Trophoblast cell (in vitro differentiated cells and primary cell): ENCODE data around the gene MBD3.

ENCODE experiments used
- DNase-seq, 2 donors: peaks; one replicate each; pipeline ENCODE4 v3.0.0-alpha.2; 2016
- H2AFZ ChIP-seq: 2 replicates; pipeline ENCODE4 v1.6.1; 2013; ENCODE audit warnings: low read length, moderate library complexity, mild to moderate bottlenecking; ENCODE audit not compliant: insufficient read depth, poor library complexity
- H2AK5ac ChIP-seq: 2 replicates; pipeline ENCODE4 v1.6.1; 2013; ENCODE audit warnings: mild to moderate bottlenecking, low read length
- H2BK120ac ChIP-seq: 2 replicates; pipeline ENCODE4 v1.6.1; 2013; ENCODE audit warnings: low read length, mild to moderate bottlenecking, moderate library complexity; ENCODE audit not compliant: insufficient read depth, poor library complexity
- H2BK12ac ChIP-seq: 2 replicates; pipeline ENCODE4 v1.6.1; 2013; ENCODE audit warnings: mild to moderate bottlenecking, low read length, moderate library complexity
- H2BK5ac ChIP-seq: 2 replicates; pipeline ENCODE4 v1.6.1; 2013; ENCODE audit warnings: low read length, low read depth, moderate library complexity, mild to moderate bottlenecking; ENCODE audit not compliant: poor library complexity
- H3K14ac ChIP-seq: 2 replicates; pipeline ENCODE4 v1.6.1; 2013; ENCODE audit warnings: mild to moderate bottlenecking, low read length
- H3K18ac ChIP-seq: 2 replicates; pipeline ENCODE4 v1.6.1; 2013; ENCODE audit warnings: mild to moderate bottlenecking, low read length
- H3K23ac ChIP-seq: 2 replicates; pipeline ENCODE4 v1.6.1; 2013; ENCODE audit warnings: low read length
- H3K27ac ChIP-seq: 2 replicates; pipeline ENCODE4 v1.5.1; 2013; ENCODE audit warnings: low read depth, mild to moderate bottlenecking, inconsistent platforms, low read length, moderate library complexity
- H3K27me3 ChIP-seq: 2 replicates; pipeline ENCODE4 v1.6.1; 2013; ENCODE audit warnings: inconsistent platforms, mild to moderate bottlenecking, low read length, moderate library complexity; ENCODE audit not compliant: insufficient read depth
- H3K36me3 ChIP-seq, 2 experiments: 1 replicate in 1 of 2; 2 replicates in 1 of 2; pipeline ENCODE4 v1.6.1; 2013; ENCODE audit warnings: low read length in 2 of 2, mild to moderate bottlenecking in 2 of 2, moderate library complexity in 1 of 2; ENCODE audit not compliant: insufficient read depth in 2 of 2, control insufficient read depth in 1 of 2
- H3K4ac ChIP-seq: 2 replicates; pipeline ENCODE4 v1.6.1; 2013; ENCODE audit warnings: low read depth, mild to moderate bottlenecking, low read length, moderate library complexity
- H3K4me1 ChIP-seq, 2 experiments: 1 replicate in 1 of 2; 2 replicates in 1 of 2; pipeline ENCODE4 v1.6.1; 2013; ENCODE audit warnings: low read length in 2 of 2, mild to moderate bottlenecking in 2 of 2, moderate library complexity in 1 of 2; ENCODE audit not compliant: insufficient read depth in 2 of 2, control insufficient read depth in 1 of 2
- H3K4me2 ChIP-seq: 2 replicates; pipeline ENCODE4 v1.6.1; 2013; ENCODE audit warnings: inconsistent platforms, mild to moderate bottlenecking, low read length, moderate library complexity
- H3K4me3 ChIP-seq: 2 replicates; pipeline ENCODE4 v1.5.1; 2013; ENCODE audit warnings: mild to moderate bottlenecking, low read depth, low read length, inconsistent platforms
- H3K79me1 ChIP-seq: one replicate; pipeline ENCODE4 v1.6.1; 2013; ENCODE audit warnings: low read length
- H3K79me2 ChIP-seq: 2 replicates; pipeline ENCODE4 v1.6.1; 2013; ENCODE audit warnings: low read length, mild to moderate bottlenecking; ENCODE audit not compliant: control insufficient read depth, insufficient read depth, poor library complexity
- H3K9ac ChIP-seq: 2 replicates; pipeline ENCODE4 v1.6.1; 2013; ENCODE audit warnings: mild to moderate bottlenecking, low read length
- H3K9me3 ChIP-seq: 2 replicates; pipeline ENCODE4 v1.6.1; 2013; ENCODE audit warnings: low read depth, mild to moderate bottlenecking, control low read depth, inconsistent platforms, low read length; ENCODE audit not compliant: insufficient read depth
- H4K12ac ChIP-seq: 2 replicates; pipeline ENCODE4 v1.6.1; 2013; ENCODE audit warnings: low read depth, mild to moderate bottlenecking, low read length, moderate library complexity
- H4K8ac ChIP-seq: 2 replicates; pipeline ENCODE4 v1.6.1; 2013; ENCODE audit warnings: low read depth, mild to moderate bottlenecking, low read length, moderate library complexity
- H4K91ac ChIP-seq: one replicate; pipeline ENCODE4 v1.6.1; 2013; ENCODE audit warnings: low read depth, mild to moderate bottlenecking, low read length, moderate library complexity
- WGBS: extraction: QIAGEN DNeasy Blood & Tissue Kit; methylation state at CpG from one replicate; pipeline ENCODE4 v1.1.7; 2013; ENCODE audit warnings: missing lambda C conversion rate; ENCODE audit not compliant: insufficient read length, insufficient coverage; ENCODE audit errors: extremely low coverage; 5-methylcytosine and 5-hydroxymethylcytosine counted together

Gene MBD3

DNA sequence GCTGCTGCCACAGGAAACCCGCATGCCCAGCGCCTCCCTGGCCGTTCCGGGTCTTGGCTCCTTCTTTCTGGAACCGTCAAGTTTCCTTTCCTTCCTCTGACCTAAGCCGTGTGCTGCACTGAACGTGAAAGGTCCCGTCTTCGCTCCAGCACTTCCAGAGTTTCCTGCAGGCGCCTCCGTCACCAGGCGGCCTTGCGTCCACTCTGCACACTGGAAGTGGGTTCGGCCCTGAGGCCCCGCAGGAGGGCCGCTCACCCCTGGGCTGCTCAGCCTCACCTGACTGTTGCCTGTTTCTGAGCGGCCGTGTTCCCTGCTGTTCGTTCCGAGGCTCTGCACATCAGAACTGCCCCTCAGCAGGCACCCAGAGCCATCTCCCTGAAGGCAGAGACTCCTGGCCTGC, 12.3 kb downstream of the MBD3 start:
- Histone ChIP-seq H2AFZ (no peak overlapping the region), H3K23ac (no peak overlapping the region), H3K9ac (no peak overlapping the region), H4K8ac (no peak overlapping the region), H4K91ac (peak overlapping the region; percentile 3), H3K4me3 (no peak overlapping the region), H2BK5ac (no peak overlapping the region), H3K4me1 (no peaks in the 10 kb centered on the region), H3K4ac (no peak overlapping the region), H2AK5ac (no peak overlapping the region), H2BK120ac (no peak overlapping the region), H3K79me2 (no peaks in the 10 kb centered on the region), H3K4me2 (no peak overlapping the region), H3K27ac (no peak overlapping the region), H2BK12ac (no peak overlapping the region), H4K12ac (no peak overlapping the region), H3K18ac (no peak overlapping the region), H3K36me3 (peaks cover 80 to 81% of the 10 kb centered on the region in 2 experiments), H3K14ac (no peak overlapping the region), H3K27me3 (no peaks in the 10 kb centered on the region), H3K9me3 (peaks cover 4% of the 10 kb centered on the region), H3K79me1 (no peaks in the 10 kb centered on the region)
- no peak for DNase-seq
- no CpG with 5 or more reads among the region's 20 CpGs for WGBS

DNA sequence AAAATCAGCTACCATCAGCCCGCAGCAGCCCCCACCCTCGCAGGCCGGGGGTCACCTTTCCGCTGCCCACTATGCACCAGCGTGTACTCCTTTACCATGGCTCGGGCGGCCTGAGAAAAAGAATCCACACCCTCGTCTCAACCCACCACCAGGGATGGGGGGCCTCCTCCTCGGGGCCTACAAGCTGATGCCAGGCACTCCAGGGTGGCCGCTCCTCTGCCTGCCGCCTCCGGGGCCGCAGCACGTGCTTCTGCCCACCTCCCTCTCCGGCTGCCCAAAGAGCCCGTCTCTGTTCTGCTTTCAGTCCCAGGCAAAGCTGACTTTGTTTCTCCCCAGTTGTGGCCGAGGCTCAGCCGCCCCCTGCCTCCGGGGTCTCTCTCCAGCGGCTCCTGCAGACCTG, 13.4 kb downstream of the MBD3 start:
- peaks cover 4% of the 10 kb centered on the region for H3K9me3 ChIP-seq
- no peak overlapping the region for H3K23ac ChIP-seq
- no peak overlapping the region for H4K91ac ChIP-seq
- H3K4me1 ChIP-seq, result no peaks in the 10 kb centered on the region
- no peak overlapping the region for H3K9ac ChIP-seq
- no peaks in the 10 kb centered on the region for H3K79me1 ChIP-seq
- H2BK12ac ChIP-seq, result no peak overlapping the region
- H2AK5ac ChIP-seq, result no peak overlapping the region
- WGBS, result no CpG with 5 or more reads among the region's 20 CpGs
- no peak overlapping the region for H3K4ac ChIP-seq
- no peak overlapping the region for H3K4me2 ChIP-seq
- no peak overlapping the region for H3K4me3 ChIP-seq
- H3K27ac ChIP-seq, result no peak overlapping the region
- no peak for DNase-seq
- H3K14ac ChIP-seq, result no peak overlapping the region
- H3K18ac ChIP-seq, result no peak overlapping the region
- no peak overlapping the region for H4K8ac ChIP-seq
- H2BK5ac ChIP-seq, result no peak overlapping the region
- no peak overlapping the region for H2BK120ac ChIP-seq
- H3K36me3 ChIP-seq, result peaks cover 71 to 72% of the 10 kb centered on the region in 2 experiments
- no peaks in the 10 kb centered on the region for H3K79me2 ChIP-seq
- H3K27me3 ChIP-seq, result no peaks in the 10 kb centered on the region
- peak overlapping the region; percentile 12 for H4K12ac ChIP-seq
- H2AFZ ChIP-seq, result no peak overlapping the region

DNA sequence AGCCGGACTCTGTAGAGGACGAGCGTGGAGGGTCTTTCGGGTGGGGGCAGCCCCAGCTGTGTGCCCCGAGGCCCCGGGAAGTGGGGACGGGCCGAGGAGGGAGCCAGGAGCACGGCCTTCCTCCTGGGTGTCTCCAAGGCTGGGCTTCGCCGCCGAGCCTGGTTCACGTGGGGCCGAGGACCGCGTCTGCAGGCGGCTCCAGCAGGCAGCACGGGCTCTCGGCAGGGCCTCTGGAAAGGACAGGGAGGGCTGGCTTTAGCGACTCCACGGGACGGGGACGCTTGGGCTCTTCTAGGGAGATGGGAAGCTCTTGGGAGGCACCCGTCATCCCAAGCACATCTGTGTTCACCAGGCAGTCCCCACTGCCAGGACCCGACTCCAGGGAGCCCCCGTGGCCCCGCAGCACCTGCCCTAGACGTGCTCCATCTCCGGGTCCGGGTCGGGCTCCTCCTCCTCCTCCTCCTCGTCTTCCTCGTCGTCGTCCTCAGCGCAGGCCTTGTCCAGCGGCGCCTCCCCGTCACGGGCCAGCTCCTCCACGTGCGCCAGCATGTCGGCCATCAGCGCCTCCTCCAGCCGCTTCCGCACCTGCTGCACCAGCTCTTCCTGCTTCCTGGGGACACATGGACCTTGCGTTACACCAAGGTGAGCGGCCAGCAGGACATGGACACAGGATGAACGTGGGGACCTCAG, 14.6 kb downstream of the MBD3 start:
- Histone ChIP-seq H2AK5ac (no peak overlapping the region), H3K4me2 (no peak overlapping the region), H2BK12ac (no peak overlapping the region), H4K91ac (no peak overlapping the region), H3K4me3 (no peak overlapping the region), H3K9ac (no peak overlapping the region), H4K8ac (no peak overlapping the region), H3K18ac (no peak overlapping the region), H3K36me3 (peaks cover 65 to 66% of the 10 kb centered on the region in 2 experiments), H3K27ac (no peak overlapping the region), H3K4me1 (no peaks in the 10 kb centered on the region), H3K27me3 (no peaks in the 10 kb centered on the region), H2BK5ac (no peak overlapping the region), H3K14ac (no peak overlapping the region), H3K79me1 (no peaks in the 10 kb centered on the region), H2AFZ (no peak overlapping the region), H3K4ac (no peak overlapping the region), H3K9me3 (peaks cover 4% of the 10 kb centered on the region), H2BK120ac (no peak overlapping the region), H4K12ac (no peak overlapping the region), H3K23ac (no peak overlapping the region), H3K79me2 (no peaks in the 10 kb centered on the region)
- no peak for DNase-seq
- WGBS, result no CpG with 5 or more reads among the region's 49 CpGs

DNA sequence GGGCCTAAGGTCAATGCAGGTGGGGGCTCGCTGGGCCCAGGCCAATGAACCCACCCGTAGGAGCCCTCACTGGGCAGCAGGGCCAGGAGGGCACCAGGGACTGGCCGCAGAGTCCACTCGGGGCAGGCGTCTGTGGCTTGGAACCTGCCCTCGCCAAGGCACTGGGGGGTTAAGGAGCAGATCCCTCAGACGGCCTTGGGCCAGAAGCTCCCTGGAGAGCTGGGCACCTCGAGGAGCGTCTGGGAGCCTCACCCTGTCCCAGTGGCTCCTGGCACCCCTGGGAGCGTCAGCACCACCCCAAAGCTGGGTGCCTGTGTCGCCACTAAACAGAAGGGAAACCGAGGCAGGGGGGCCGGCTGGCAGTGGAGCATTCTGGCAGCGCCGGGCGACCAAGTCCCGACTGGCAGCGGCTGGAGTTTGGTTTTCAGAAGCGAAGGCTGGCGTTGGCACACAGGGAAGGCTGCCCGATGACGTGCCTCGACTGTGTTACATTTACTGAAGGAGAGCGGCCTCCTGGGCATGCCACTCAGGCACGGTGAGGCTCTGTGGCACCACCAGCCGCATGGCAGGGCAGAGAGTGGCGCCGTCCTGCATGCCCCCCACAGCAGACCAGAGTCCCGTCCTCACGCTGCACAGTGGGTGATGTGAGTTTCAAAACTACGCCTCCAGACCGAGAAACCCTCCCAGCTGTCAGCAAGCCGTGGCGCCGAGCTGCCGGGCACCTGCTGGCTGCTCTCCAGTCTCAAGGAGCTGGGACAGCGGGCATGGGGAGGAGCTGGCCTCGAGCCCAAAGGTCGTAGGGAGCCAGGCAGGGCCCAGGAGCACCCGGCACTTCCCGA, 15.4 kb downstream of the MBD3 start:
- H3K4me2 ChIP-seq, result no peak overlapping the region
- H4K12ac ChIP-seq, result no peak overlapping the region
- no peak for DNase-seq
- H3K23ac ChIP-seq, result no peak overlapping the region
- H4K91ac ChIP-seq, result no peak overlapping the region
- H3K4ac ChIP-seq, result no peak overlapping the region
- no peaks in the 10 kb centered on the region for H3K27me3 ChIP-seq
- no peak overlapping the region for H4K8ac ChIP-seq
- no peak overlapping the region for H3K14ac ChIP-seq
- no peak overlapping the region for H2BK5ac ChIP-seq
- H3K9me3 ChIP-seq, result peaks cover 4% of the 10 kb centered on the region
- no peak overlapping the region for H3K9ac ChIP-seq
- no peak overlapping the region for H3K27ac ChIP-seq
- H2BK12ac ChIP-seq, result no peak overlapping the region
- H3K4me1 ChIP-seq, result no peaks in the 10 kb centered on the region
- no peak overlapping the region for H3K4me3 ChIP-seq
- H3K79me1 ChIP-seq, result no peaks in the 10 kb centered on the region
- H3K79me2 ChIP-seq, result no peaks in the 10 kb centered on the region
- no peak overlapping the region for H2AFZ ChIP-seq
- H2AK5ac ChIP-seq, result no peak overlapping the region
- H2BK120ac ChIP-seq, result no peak overlapping the region
- peaks cover 60 to 62% of the 10 kb centered on the region in 2 experiments for H3K36me3 ChIP-seq
- no peak overlapping the region for H3K18ac ChIP-seq
- no CpG with 5 or more reads among the region's 41 CpGs for WGBS
